Nephron (organoid): ENCODE results near the gene NUDT5.

Source experiments
- H3K27ac Mint-ChIP-seq, 3 experiments: 2 replicates each; pipeline ENCODE4 v1.8.0; 2020; ENCODE audit warnings: mixed read lengths in 3 of 3, mild to moderate bottlenecking in 2 of 3, moderate library complexity in 1 of 3
- H3K27me3 Mint-ChIP-seq: 2 replicates; pipeline ENCODE4 v1.8.0; 2021; ENCODE audit warnings: low read depth, mild to moderate bottlenecking, moderate library complexity, mixed read lengths
- H3K36me3 Mint-ChIP-seq: 2 replicates; pipeline ENCODE4 v1.8.0; 2020; ENCODE audit warnings: low read depth, mixed read lengths
- H3K4me1 Mint-ChIP-seq: 2 replicates; pipeline ENCODE4 v1.8.0; 2020; ENCODE audit warnings: mixed read lengths
- H3K4me3 Mint-ChIP-seq, 3 experiments: 2 replicates each; pipeline ENCODE4 v1.8.0; 2020; ENCODE audit warnings: mild to moderate bottlenecking in 3 of 3, mixed read lengths in 3 of 3, moderate library complexity in 2 of 3
- H3K9me3 Mint-ChIP-seq: 2 replicates; pipeline ENCODE4 v1.8.0; 2020; ENCODE audit warnings: mixed read lengths
- TF ChIP-seq, protein P1 (sequence below), 3 experiments: fragments of 200-600 bp; sonication (generic); IDR thresholded peaks; one replicate each; pipeline ENCODE4 v1.5.0; 2021; ENCODE audit warnings: antibody characterized with exemption in 3 of 3; ENCODE audit not compliant: unreplicated experiment in 3 of 3

The NUDT5 gene

DNA sequence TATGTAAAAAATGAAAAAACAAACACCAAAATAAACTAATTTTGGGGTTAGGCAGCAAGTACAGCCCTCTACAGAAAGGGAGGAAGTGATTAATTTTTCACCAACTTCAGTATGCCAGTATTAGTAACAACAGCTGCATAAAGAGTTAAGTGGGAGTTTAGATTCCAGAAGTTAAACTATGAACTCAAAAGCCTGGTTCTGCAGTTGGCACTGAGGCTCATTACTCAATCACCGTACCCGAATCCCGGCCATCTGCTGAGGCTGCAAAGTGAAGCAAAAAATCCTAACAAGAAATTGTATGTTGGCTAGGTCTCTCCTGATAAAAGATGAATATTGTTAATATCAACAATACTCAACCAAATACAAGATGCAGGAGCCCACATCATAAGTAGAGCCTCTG lies 4.0 kb downstream of the NUDT5 start:
- peak overlapping the region; percentile 59 to 92 (median 85) for H3K27ac Mint-ChIP-seq
- H3K36me3 Mint-ChIP-seq: peaks cover 13% of the 10 kb centered on the region
- no peaks in the 10 kb centered on the region for H3K27me3 Mint-ChIP-seq
- TF ChIP-seq, protein P1, sequence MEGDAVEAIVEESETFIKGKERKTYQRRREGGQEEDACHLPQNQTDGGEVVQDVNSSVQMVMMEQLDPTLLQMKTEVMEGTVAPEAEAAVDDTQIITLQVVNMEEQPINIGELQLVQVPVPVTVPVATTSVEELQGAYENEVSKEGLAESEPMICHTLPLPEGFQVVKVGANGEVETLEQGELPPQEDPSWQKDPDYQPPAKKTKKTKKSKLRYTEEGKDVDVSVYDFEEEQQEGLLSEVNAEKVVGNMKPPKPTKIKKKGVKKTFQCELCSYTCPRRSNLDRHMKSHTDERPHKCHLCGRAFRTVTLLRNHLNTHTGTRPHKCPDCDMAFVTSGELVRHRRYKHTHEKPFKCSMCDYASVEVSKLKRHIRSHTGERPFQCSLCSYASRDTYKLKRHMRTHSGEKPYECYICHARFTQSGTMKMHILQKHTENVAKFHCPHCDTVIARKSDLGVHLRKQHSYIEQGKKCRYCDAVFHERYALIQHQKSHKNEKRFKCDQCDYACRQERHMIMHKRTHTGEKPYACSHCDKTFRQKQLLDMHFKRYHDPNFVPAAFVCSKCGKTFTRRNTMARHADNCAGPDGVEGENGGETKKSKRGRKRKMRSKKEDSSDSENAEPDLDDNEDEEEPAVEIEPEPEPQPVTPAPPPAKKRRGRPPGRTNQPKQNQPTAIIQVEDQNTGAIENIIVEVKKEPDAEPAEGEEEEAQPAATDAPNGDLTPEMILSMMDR (IDR thresholded peaks at IDR 0.05; ENCODE audit: unreplicated experiment in 3 of 3): no peak
- H3K4me1 Mint-ChIP-seq: peaks cover 37% of the 10 kb centered on the region
- peak overlapping the region; percentile 48 to 77 (median 69) for H3K4me3 Mint-ChIP-seq
- no peaks in the 10 kb centered on the region for H3K9me3 Mint-ChIP-seq

DNA sequence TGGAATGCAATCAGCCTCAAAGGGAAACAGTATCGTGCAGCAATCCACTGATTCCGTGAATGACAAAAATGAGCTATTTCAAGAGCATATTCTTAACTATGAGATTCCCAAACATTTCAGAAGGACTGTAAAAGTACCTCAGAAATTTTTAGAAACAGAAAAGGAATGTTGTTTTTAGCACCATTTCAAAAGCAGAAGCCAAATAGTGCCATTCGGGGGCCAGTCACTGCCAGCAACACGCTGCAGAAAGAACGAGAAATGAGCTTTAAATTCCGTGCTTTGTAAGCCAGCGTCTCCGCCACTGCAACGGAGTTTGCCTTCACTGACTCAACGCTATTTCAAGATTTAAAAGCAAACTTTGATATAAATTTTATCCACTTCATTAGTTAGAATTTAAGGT lies 6.3 kb downstream of the NUDT5 start:
- Mint-ChIP-seq H3K4me1 (peaks cover 21% of the 10 kb centered on the region), H3K9me3 (no peaks in the 10 kb centered on the region), H3K36me3 (peaks cover 30% of the 10 kb centered on the region), H3K27ac (no peak overlapping the region), H3K4me3 (no peak overlapping the region), H3K27me3 (no peaks in the 10 kb centered on the region)
- TF ChIP-seq, protein P1 (IDR thresholded peaks at IDR 0.05; ENCODE audit: unreplicated experiment in 3 of 3): no peak

DNA sequence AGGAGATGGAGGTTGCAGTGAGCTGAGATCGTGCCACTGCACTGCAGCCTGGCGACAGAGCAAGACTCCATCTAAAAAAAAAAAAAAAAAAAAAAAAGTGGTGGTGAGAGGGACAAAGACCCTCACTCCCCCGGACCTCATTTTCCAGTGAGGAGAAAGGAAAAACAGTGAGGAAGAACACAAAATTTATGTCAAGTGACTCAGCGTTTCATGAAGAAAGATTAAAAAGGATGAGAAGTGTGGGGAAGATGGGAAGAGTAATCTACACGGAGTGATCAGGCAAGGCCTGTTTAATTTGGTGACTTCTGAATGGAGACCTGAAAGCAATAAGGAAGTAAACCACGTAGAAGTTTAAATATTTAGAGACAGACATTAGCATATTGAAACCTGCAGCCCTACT lies 7.0 kb downstream of the NUDT5 start:
- peaks cover 15% of the 10 kb centered on the region for H3K4me1 Mint-ChIP-seq
- no peaks in the 10 kb centered on the region for H3K27me3 Mint-ChIP-seq
- no peak overlapping the region for H3K27ac Mint-ChIP-seq
- TF ChIP-seq, protein P1 (IDR thresholded peaks at IDR 0.05; ENCODE audit: unreplicated experiment in 3 of 3): no peak
- H3K9me3 Mint-ChIP-seq: no peaks in the 10 kb centered on the region
- no peak overlapping the region for H3K4me3 Mint-ChIP-seq
- peaks cover 30% of the 10 kb centered on the region for H3K36me3 Mint-ChIP-seq

DNA sequence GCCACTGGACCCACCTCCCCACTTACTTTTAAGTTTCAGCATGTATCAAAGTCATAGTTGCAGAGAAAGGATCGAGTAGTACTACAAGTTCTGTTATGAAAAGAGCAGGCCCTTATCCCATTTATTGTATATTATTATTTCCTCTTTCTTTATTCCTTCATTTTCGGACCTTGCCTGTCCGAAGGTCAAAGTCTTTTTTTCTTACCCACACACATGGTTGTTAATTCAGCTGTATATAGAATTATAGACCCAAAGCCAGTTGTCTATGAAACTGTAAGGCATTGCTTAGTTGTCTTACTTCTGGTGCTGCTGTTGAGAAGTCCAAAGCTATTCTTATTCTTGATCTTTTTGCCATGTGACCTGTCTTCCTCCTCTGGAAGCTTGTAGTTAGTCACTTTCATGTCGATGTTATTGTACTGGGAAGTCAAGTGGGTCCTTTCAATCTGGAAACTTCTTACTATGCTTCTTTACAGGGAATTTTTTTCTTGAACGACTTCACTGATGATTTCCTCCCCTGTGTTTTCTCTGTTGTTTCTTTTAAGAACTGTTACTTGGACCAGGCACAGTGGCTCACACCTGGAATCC lies 8.3 kb downstream of the NUDT5 start:
- peak overlapping the region in 1 of 3 experiments; percentile 16 for H3K27ac Mint-ChIP-seq
- H3K4me1 Mint-ChIP-seq: peaks cover 9% of the 10 kb centered on the region
- no peaks in the 10 kb centered on the region for H3K27me3 Mint-ChIP-seq
- no peak overlapping the region for H3K4me3 Mint-ChIP-seq
- peaks cover 35% of the 10 kb centered on the region for H3K36me3 Mint-ChIP-seq
- TF ChIP-seq, protein P1 (IDR thresholded peaks at IDR 0.05; ENCODE audit: unreplicated experiment in 3 of 3): no peak
- no peaks in the 10 kb centered on the region for H3K9me3 Mint-ChIP-seq

DNA sequence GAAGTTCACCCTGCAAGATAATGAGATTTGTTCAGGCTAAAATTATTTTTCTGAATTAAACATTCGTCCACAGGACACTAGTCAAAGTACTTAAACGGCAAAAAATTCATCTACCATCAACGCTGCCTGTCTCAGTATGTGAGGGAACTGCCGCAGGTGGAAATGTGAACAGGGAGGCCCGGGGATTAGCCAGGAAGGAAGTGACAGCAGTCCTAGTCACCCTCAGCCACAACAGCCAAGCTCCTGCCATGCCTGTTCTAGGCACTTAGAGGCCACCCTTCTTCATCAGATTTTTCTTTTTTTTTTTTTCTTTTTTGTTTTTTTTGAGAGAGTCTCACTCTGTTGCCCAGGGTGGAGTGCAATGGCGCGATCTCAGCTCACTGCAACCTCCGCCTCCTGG lies 9.4 kb downstream of the NUDT5 start:
- Mint-ChIP-seq H3K4me3 (no peak overlapping the region), H3K27me3 (no peaks in the 10 kb centered on the region), H3K27ac (no peak overlapping the region), H3K4me1 (peaks cover 3% of the 10 kb centered on the region), H3K36me3 (peaks cover 38% of the 10 kb centered on the region), H3K9me3 (no peaks in the 10 kb centered on the region)
- TF ChIP-seq, protein P1 (IDR thresholded peaks at IDR 0.05; ENCODE audit: unreplicated experiment in 3 of 3): no peak

DNA sequence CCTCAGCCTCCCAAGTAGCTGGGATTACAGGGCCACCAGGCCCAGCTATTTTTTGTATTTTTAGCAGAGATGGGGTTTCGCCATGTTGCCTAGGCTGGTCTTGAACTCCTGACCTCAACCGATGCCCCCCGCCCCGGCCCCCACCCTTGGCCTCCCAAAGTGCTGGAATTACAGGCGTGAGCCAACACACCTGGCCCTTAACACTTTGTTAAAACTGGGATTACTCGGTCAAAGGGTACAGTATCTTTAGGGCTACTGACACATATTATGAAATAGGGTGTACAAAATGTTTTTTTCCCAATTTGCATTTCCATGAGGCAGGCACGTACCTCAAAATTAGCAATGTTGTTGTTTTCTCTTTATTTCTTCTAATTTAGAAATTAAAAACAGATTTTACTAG lies 11.5 kb downstream of the NUDT5 start:
- Mint-ChIP-seq H3K27ac (no peak overlapping the region), H3K27me3 (no peaks in the 10 kb centered on the region), H3K4me3 (no peak overlapping the region), H3K4me1 (no peaks in the 10 kb centered on the region), H3K36me3 (peaks cover 47% of the 10 kb centered on the region), H3K9me3 (no peaks in the 10 kb centered on the region)
- TF ChIP-seq, protein P1 (IDR thresholded peaks at IDR 0.05; ENCODE audit: unreplicated experiment in 3 of 3): no peak
